ENCODE data around the gene GPR176. TPM values are rescaled to one million over a fixed set of nuclear protein-coding genes. Genes with fewer than 3 reads are reported as not detected.

GPR176 gene
- polyA plus RNA-seq, 3 donors = 0.08 to 0.18 TPM; not detected in 1

DNA sequence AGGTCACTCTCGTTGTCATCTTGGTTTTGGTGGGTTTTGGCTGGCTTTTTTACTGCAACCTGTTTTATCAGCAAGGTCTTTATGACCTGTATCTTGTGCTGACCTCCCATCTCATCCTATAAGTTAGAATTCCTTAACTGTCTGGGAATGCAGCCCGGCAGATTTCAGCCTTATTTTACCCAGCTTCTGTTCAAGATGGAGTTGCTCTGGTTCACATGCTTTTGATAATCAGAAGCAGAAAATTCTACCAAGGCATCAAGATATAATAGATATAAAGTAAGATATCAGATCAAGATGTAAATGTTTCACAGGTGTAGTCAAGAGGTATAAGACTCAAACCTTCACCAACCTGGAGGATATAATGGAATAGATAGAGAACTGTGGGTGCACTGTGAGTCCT lies 16.0 kb downstream of the GPR176 start:
- H3K4me1 Mint-ChIP-seq = no peaks in the 10 kb centered on the region
- H3K36me3 Mint-ChIP-seq = no peaks in the 10 kb centered on the region
- no peaks in the 10 kb centered on the region for H3K79me2 ChIP-seq (ENCODE audit: insufficient read depth, low read length)
- no peak overlapping the region for H3K27ac Mint-ChIP-seq
- no peak overlapping the region for H3K4me2 ChIP-seq (replicated peaks; ENCODE audit: extremely low read depth, low read length, poor library complexity, severe bottlenecking)
- no peak overlapping the region for H2AFZ ChIP-seq (ENCODE audit: insufficient read depth, low read depth, low read length, poor library complexity, severe bottlenecking)
- no peak overlapping the region for H3K4me3 ChIP-seq (replicated peaks in 1 of 3; ENCODE audit: low read depth in 2 of 3, low read length in 3 of 3)
- H3K27me3 Mint-ChIP-seq (ENCODE audit: low read depth in 3 of 3) = peaks cover 3 to 6% (median 5%) of the 10 kb centered on the region in 3 donors
- no peak overlapping the region for H3K27ac ChIP-seq (ENCODE audit: low read depth in 1 of 2, low read length in 2 of 2)
- intact Hi-C loops (cut with micrococcal nuclease) = no loop called here
- WGBS (ENCODE audit: insufficient coverage) = 80% methylated on average over 1 of the region's 2 CpGs
- TF ChIP-seq, protein P1, sequence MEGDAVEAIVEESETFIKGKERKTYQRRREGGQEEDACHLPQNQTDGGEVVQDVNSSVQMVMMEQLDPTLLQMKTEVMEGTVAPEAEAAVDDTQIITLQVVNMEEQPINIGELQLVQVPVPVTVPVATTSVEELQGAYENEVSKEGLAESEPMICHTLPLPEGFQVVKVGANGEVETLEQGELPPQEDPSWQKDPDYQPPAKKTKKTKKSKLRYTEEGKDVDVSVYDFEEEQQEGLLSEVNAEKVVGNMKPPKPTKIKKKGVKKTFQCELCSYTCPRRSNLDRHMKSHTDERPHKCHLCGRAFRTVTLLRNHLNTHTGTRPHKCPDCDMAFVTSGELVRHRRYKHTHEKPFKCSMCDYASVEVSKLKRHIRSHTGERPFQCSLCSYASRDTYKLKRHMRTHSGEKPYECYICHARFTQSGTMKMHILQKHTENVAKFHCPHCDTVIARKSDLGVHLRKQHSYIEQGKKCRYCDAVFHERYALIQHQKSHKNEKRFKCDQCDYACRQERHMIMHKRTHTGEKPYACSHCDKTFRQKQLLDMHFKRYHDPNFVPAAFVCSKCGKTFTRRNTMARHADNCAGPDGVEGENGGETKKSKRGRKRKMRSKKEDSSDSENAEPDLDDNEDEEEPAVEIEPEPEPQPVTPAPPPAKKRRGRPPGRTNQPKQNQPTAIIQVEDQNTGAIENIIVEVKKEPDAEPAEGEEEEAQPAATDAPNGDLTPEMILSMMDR (IDR thresholded peaks at IDR 0.05) = no peak
- no peak overlapping the region for H3K9ac ChIP-seq (ENCODE audit: insufficient read depth, low read length, poor library complexity, severe bottlenecking)
- H3K9me3 ChIP-seq (replicated peaks in 1 of 2; ENCODE audit: control insufficient read depth in 1 of 2, insufficient read depth in 1 of 2, low read length in 2 of 2) = no peaks in the 10 kb centered on the region
- no peaks in the 10 kb centered on the region for H3K9me3 Mint-ChIP-seq
- H3K36me3 ChIP-seq (replicated peaks in 1 of 2; ENCODE audit: control insufficient read depth in 1 of 2, insufficient read depth in 2 of 2, low read length in 2 of 2) = no peaks in the 10 kb centered on the region
- no peaks in the 10 kb centered on the region for H4K20me1 ChIP-seq (ENCODE audit: insufficient read depth, low read length)
- no peak for DNase-seq
- H3K27me3 ChIP-seq (ENCODE audit: control insufficient read depth in 2 of 2, insufficient read depth in 2 of 2, low read length in 2 of 2) = peaks cover 0 to 1% of the 10 kb centered on the region in 2 donors
- H3K4me3 Mint-ChIP-seq = no peak overlapping the region
- no peaks in the 10 kb centered on the region for H3K4me1 ChIP-seq (ENCODE audit: control insufficient read depth in 1 of 2, insufficient read depth in 2 of 2, low read length in 2 of 2)

DNA sequence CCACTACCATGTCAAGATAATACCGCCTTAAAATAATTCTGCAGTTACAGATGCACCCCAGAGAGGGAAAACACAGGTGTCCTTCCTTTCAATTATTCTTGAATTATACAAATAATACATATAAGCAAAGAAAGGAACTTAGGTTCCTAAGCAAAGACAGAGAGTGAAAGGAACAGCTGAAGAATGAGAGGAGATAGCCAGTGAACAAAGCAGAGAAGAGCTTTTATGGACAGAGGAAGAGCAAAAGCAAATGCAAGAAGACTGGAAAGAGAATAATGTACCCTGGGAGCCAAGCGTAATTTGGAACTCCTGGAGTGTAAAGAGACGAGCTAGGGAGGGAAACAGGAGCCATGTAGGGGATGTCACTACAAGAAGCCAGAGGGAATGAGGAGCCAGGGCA lies 21.7 kb downstream of the GPR176 start:
- Mint-ChIP-seq H3K4me3 (no peak overlapping the region), H3K36me3 (no peaks in the 10 kb centered on the region), H3K4me1 (no peaks in the 10 kb centered on the region), H3K27ac (no peak overlapping the region), H3K9me3 (peaks cover 0 to 7% (median 0%) of the 10 kb centered on the region in 7 donors), H3K27me3 (ENCODE audit: low read depth in 3 of 3) (peaks cover 2 to 5% (median 5%) of the 10 kb centered on the region in 3 donors)
- Histone ChIP-seq H3K4me2 (replicated peaks; ENCODE audit: extremely low read depth, low read length, poor library complexity, severe bottlenecking) (no peak overlapping the region), H3K4me3 (replicated peaks in 1 of 3; ENCODE audit: low read depth in 2 of 3, low read length in 3 of 3) (no peak overlapping the region), H3K4me1 (ENCODE audit: control insufficient read depth in 1 of 2, insufficient read depth in 2 of 2, low read length in 2 of 2) (no peaks in the 10 kb centered on the region), H3K36me3 (replicated peaks in 1 of 2; ENCODE audit: control insufficient read depth in 1 of 2, insufficient read depth in 2 of 2, low read length in 2 of 2) (no peaks in the 10 kb centered on the region), H3K27ac (ENCODE audit: low read depth in 1 of 2, low read length in 2 of 2) (no peak overlapping the region), H3K9ac (ENCODE audit: insufficient read depth, low read length, poor library complexity, severe bottlenecking) (no peak overlapping the region), H3K9me3 (replicated peaks in 1 of 2; ENCODE audit: control insufficient read depth in 1 of 2, insufficient read depth in 1 of 2, low read length in 2 of 2) (no peaks in the 10 kb centered on the region), H4K20me1 (ENCODE audit: insufficient read depth, low read length) (no peaks in the 10 kb centered on the region), H3K27me3 (ENCODE audit: control insufficient read depth in 2 of 2, insufficient read depth in 2 of 2, low read length in 2 of 2) (peaks cover 0 to 2% of the 10 kb centered on the region in 2 donors), H3K79me2 (ENCODE audit: insufficient read depth, low read length) (no peaks in the 10 kb centered on the region), H2AFZ (ENCODE audit: insufficient read depth, low read depth, low read length, poor library complexity, severe bottlenecking) (no peak overlapping the region)
- DNase-seq = no peak
- TF ChIP-seq, protein P1 (IDR thresholded peaks at IDR 0.05) = no peak
- intact Hi-C loops (cut with micrococcal nuclease) = no loop called here
- 100% methylated on average over 2 of the region's 3 CpGs for WGBS (ENCODE audit: insufficient coverage)
